Right ventricle myocardium superior (tissue), 1 donor: ENCODE measurements around the gene IRF2. TPM values are rescaled to one million over a fixed set of nuclear protein-coding genes. Genes with fewer than 3 reads are reported as not detected.
"Not testable (repeated sequence)": the region's sequence is repeated elsewhere in the genome, so short reads cannot be mapped to it uniquely, and the experiment has no call there.

Experiments
- ATAC-seq: fragments of 200-7000 bp; cut with Tn5 transposase; one replicate; pipeline ENCODE4 v1.9.1; 2020; ENCODE audit warnings: mild to moderate bottlenecking; ENCODE audit not compliant: poor library complexity
- DNase-seq: peaks from one replicate; pipeline ENCODE4 v3.0.0-alpha.2; 2020
- intact Hi-C: fragments of 100-400 bp; cut with DNase I; formaldehyde crosslinking; loops from one replicate; pipeline ENCODE4 v1.11.2; 2022
- total RNA-seq: library from RNA; stranded (reverse); fragmentation: NEBNext Ultra II Directional; extraction: Animal tissue kit (Norgen Biotek cat#: 25700); gene quantifications from one replicate; pipeline ENCODE4 v1.2.1, GENCODE V29; 2021
- donor health status: DM: no; HTN: yes; CAD: no; lungs with severe emphysema.

IRF2 gene
- total RNA-seq, 1 donor from 2014 or later: 27.2 TPM

- ATAC-seq (peak; percentile 49), DNase-seq (peak; percentile 62)
- intact Hi-C loops: no loop called here
Measured at GRCh38 chr4:184348311-184349233, 125.8 kb downstream of the IRF2 start.

GRCh38 chr4:184347251-184348239, 126.8 kb downstream of the IRF2 start:
- peak; percentile 69 for DNase-seq
- peak; percentile 31 for ATAC-seq
- intact Hi-C loops: no loop called here

GRCh38 chr4:184346682-184347081, 127.7 kb downstream of the IRF2 start:
- intact Hi-C loops: no loop called here
- DNase-seq (no peak), ATAC-seq (no peak)

- intact Hi-C loops, ATAC-seq, DNase-seq: not testable (repeated sequence)
Measured at GRCh38 chr4:184346273-184346672, 128.1 kb downstream of the IRF2 start.

GRCh38 chr4:184345573-184345922, 128.8 kb downstream of the IRF2 start:
- peak; percentile 50 for ATAC-seq
- peak; percentile 71 for DNase-seq
- intact Hi-C loops: no loop called here

GRCh38 chr4:184344899-184345572, 129.3 kb downstream of the IRF2 start:
- ATAC-seq: no peak
- intact Hi-C loops: no loop called here
- DNase-seq: no peak

GRCh38 chr4:184344435-184344834, 129.9 kb downstream of the IRF2 start:
- intact Hi-C loops: no loop called here
- DNase-seq: no peak
- ATAC-seq: no peak

- intact Hi-C loops: no loop called here
- ATAC-seq: peak; percentile 82
Measured at GRCh38 chr4:184343502-184344177, 130.7 kb downstream of the IRF2 start.

GRCh38 chr4:184342857-184343237, 131.5 kb downstream of the IRF2 start:
- intact Hi-C loops, ATAC-seq, DNase-seq: not testable (repeated sequence)

More at GRCh38 chr4:184343502-184344177, 130.7 kb downstream of the IRF2 start:
- peak; percentile 73 for DNase-seq

- DNase-seq (no peak), ATAC-seq (no peak)
- intact Hi-C loops: no loop called here
Measured at GRCh38 chr4:184342167-184342856, 132.0 kb downstream of the IRF2 start.

GRCh38 chr4:184339398-184340193, 134.8 kb downstream of the IRF2 start:
- ATAC-seq: peak; percentile 38
- DNase-seq, intact Hi-C loops: not testable (repeated sequence)

- DNase-seq: no peak
- intact Hi-C loops: no loop called here
- ATAC-seq: no peak
Measured at GRCh38 chr4:184337907-184338306, 136.4 kb downstream of the IRF2 start.

Other genes with a start within 250 kb of the IRF2 start
- 11.6 TPM for gene CASP3, start 174.9 kb upstream of the IRF2 start, total RNA-seq
- gene PRIMPOL, start 175.2 kb upstream of the IRF2 start, total RNA-seq: 10.9 TPM